Nasal cavity respiratory epithelium epithelial cell of viscerocranial mucosa (primary cell): ENCODE data around the gene SMTN. TPM values are rescaled to one million over a fixed set of nuclear protein-coding genes. Genes with fewer than 3 reads are reported as not detected.

Source experiments
- total RNA-seq: library from RNA; depleted of rRNA; stranded (reverse); fragments of >200 nt; gene quantifications from 2 replicates; pipeline ENCODE4 v1.2.3, GENCODE V29; 2014

The SMTN gene
- total RNA-seq, result 25.7 and 48.5 TPM in 2 replicates

GRCh38 chr22:31080848-31081649, at the start of gene SMTN:
Gene SMTN (plus strand): TSS chr22:31081318. CDS start chr22:31083259, 1,941 bp downstream.

GRCh38 chr22:31107178-31107893, 26.2 kb downstream of the SMTN start, which contains the start of gene SELENOM:
Gene SELENOM (minus strand): TSS chr22:31107568. CDS start chr22:31107505, 63 bp downstream.

GRCh38 chr22:31122532-31123291, 41.6 kb downstream of the SMTN start, which contains the start of gene INPP5J:
Gene INPP5J (plus strand): TSS chr22:31122966. CDS start chr22:31123015, 49 bp downstream.

GRCh38 chr22:31139866-31140716, 59.0 kb downstream of the SMTN start, which contains the start of gene PLA2G3:
Gene PLA2G3 (minus strand): TSS chr22:31140508. CDS start chr22:31140354, 154 bp downstream.

Other genes starting within 250 kb of the SMTN start
- 16.7 and 33.3 TPM in 2 replicates for gene MORC2, start 112.5 kb upstream of the SMTN start, total RNA-seq
- gene TUG1, start 112.1 kb upstream of the SMTN start, total RNA-seq, result 40.0 and 87.4 TPM in 2 replicates
- gene SELENOM, start 26.2 kb downstream of the SMTN start, total RNA-seq, result 17.4 and 47.8 TPM in 2 replicates
- gene INPP5J, start 41.6 kb downstream of the SMTN start, total RNA-seq, result 0.34 and 1.1 TPM in 2 replicates
- under 0.01 TPM in 1 of 2 replicates, not detected in the other for gene PLA2G3, start 59.2 kb downstream of the SMTN start, total RNA-seq
- gene RNF185, start 78.9 kb downstream of the SMTN start, total RNA-seq, result 57.7 and 74.5 TPM in 2 replicates
- 229 and 250 TPM in 2 replicates for gene LIMK2, start 131.0 kb downstream of the SMTN start, total RNA-seq
- 6.8 and 25.0 TPM in 2 replicates for gene PIK3IP1, start 211.2 kb downstream of the SMTN start, total RNA-seq